Neutrophil (primary cell): ENCODE data around the gene ADD1.
A peak's percentile ranks its signal among the peaks of the same experiment; 100 is the strongest.

Experiments
- H3K27ac ChIP-seq: fragments of 200-600 bp; sonication (generic); 2 replicates; pipeline ENCODE4 v1.5.1; 2016; ENCODE audit warnings: mild to moderate bottlenecking, moderate library complexity
- H3K27me3 ChIP-seq: fragments of 200-600 bp; sonication (generic); 2 replicates; pipeline ENCODE4 v1.6.0; 2016; ENCODE audit warnings: mild to moderate bottlenecking
- H3K36me3 ChIP-seq: fragments of 200-600 bp; sonication (generic); 2 replicates; pipeline ENCODE4 v1.5.1; 2017
- H3K4me1 ChIP-seq, 2 experiments: fragments of 200-600 bp in 1 of 2; sonication (generic) in 1 of 2; 1 replicate in 1 of 2; 2 replicates in 1 of 2; pipeline versions ENCODE4 v1.5.1 to v1.6.1; 2013 to 2016; ENCODE audit warnings: low read depth in 1 of 2, low read length in 1 of 2, mild to moderate bottlenecking in 1 of 2, moderate library complexity in 1 of 2; ENCODE audit not compliant: control insufficient read depth in 1 of 2, insufficient read depth in 1 of 2
- H3K4me3 ChIP-seq, 2 experiments: fragments of 200-600 bp in 1 of 2; sonication (generic) in 1 of 2; 1 replicate in 1 of 2; 2 replicates in 1 of 2; pipeline ENCODE4 v1.5.1; 2013 to 2016; ENCODE audit warnings: low read depth in 1 of 2, low read length in 1 of 2, mild to moderate bottlenecking in 1 of 2, moderate library complexity in 1 of 2
- H3K9me3 ChIP-seq: fragments of 200-600 bp; sonication (generic); 2 replicates; pipeline ENCODE4 v1.5.1; 2016
- CTCF ChIP-seq: fragments of 200-600 bp; sonication (generic); IDR thresholded peaks from 2 replicates; pipeline ENCODE4 v1.5.1; 2016; ENCODE audit warnings: antibody characterized with exemption

ADD1 gene

GRCh38 chr4:2831611-2832308, 11.9 kb upstream of the ADD1 start:
- TF ChIP-seq CTCF: no peak
- Histone ChIP-seq H3K27ac (no peak overlapping the region), H3K4me1 (peaks cover 5 to 10% of the 10 kb centered on the region in 2 experiments), H3K36me3 (peaks cover 100% of the 10 kb centered on the region), H3K27me3 (no peaks in the 10 kb centered on the region), H3K9me3 (no peaks in the 10 kb centered on the region), H3K4me3 (no peak overlapping the region)

GRCh38 chr4:2832309-2832980, 11.2 kb upstream of the ADD1 start:
- H3K36me3 ChIP-seq: peaks cover 100% of the 10 kb centered on the region
- TF ChIP-seq CTCF: no peak
- peaks cover 12 to 14% of the 10 kb centered on the region in 2 experiments for H3K4me1 ChIP-seq
- no peaks in the 10 kb centered on the region for H3K9me3 ChIP-seq
- no peak overlapping the region for H3K27ac ChIP-seq
- no peaks in the 10 kb centered on the region for H3K27me3 ChIP-seq
- no peak overlapping the region for H3K4me3 ChIP-seq

- Histone ChIP-seq H3K27me3 (no peaks in the 10 kb centered on the region), H3K4me1 (peaks cover 19 to 21% of the 10 kb centered on the region in 2 experiments), H3K27ac (peak overlapping the region; percentile 91), H3K36me3 (peaks cover 98% of the 10 kb centered on the region), H3K9me3 (no peaks in the 10 kb centered on the region), H3K4me3 (no peak overlapping the region)
- no peak for TF ChIP-seq CTCF
These were observed 10.5 kb upstream of the ADD1 start for GRCh38 chr4:2832981-2833670.

GRCh38 chr4:2833671-2834000, 10.0 kb upstream of the ADD1 start:
- Histone ChIP-seq H3K4me1 (peaks cover 24 to 26% of the 10 kb centered on the region in 2 experiments), H3K9me3 (no peaks in the 10 kb centered on the region), H3K36me3 (peaks cover 93% of the 10 kb centered on the region), H3K4me3 (no peak overlapping the region), H3K27ac (peak overlapping the region; percentile 91), H3K27me3 (no peaks in the 10 kb centered on the region)
- TF ChIP-seq CTCF: no peak

- Histone ChIP-seq H3K4me3 (no peak overlapping the region), H3K4me1 (peaks cover 30 to 32% of the 10 kb centered on the region in 2 experiments), H3K9me3 (no peaks in the 10 kb centered on the region), H3K36me3 (peaks cover 87% of the 10 kb centered on the region), H3K27ac (peak overlapping the region; percentile 91), H3K27me3 (no peaks in the 10 kb centered on the region)
- TF ChIP-seq CTCF: no peak
These were observed 9.4 kb upstream of the ADD1 start for GRCh38 chr4:2834001-2834921.
